ENCODE results near the gene INTS7.

DNA sequence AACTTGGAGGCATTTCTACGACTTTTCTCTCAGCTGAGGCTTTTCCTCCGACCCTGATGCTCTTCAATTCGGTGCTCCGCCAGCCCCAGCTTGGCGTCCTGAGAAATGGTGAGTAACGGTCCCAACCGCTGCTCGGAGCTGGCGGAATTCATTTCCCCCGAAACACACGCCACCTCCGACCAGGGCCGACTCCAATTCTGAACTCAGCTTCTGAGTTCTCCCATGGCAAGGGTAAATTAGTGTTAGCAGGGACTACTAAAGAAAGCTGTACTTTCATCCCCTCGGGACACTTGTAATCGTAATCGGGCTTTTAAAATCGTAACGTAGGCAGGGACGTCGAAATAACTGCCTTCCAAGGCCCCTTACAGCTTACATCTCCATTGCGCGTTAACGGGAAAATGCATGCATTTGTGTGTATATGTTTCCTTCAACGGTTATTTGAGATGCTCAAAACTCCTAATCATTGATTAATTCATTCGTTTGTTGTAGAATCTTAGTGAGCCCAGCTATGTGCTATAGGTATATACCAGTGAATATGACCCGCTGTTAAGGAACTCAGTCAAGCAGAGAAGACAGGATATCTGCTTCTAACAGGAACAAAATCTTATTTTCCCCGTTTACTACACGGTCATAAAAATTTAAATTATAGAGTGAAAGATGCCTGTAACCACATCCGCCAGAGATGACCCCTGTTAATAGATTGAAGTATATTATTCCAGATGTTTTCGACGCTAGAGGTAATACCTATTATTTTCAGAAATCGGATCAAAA, 663 bp upstream of the INTS7 start:
- TF ChIP-seq POLR2AphosphoS5 (IDR thresholded peaks at IDR 0.05; ENCODE audit: low read depth, low read length) = no peak
- TF ChIP-seq, protein P1, sequence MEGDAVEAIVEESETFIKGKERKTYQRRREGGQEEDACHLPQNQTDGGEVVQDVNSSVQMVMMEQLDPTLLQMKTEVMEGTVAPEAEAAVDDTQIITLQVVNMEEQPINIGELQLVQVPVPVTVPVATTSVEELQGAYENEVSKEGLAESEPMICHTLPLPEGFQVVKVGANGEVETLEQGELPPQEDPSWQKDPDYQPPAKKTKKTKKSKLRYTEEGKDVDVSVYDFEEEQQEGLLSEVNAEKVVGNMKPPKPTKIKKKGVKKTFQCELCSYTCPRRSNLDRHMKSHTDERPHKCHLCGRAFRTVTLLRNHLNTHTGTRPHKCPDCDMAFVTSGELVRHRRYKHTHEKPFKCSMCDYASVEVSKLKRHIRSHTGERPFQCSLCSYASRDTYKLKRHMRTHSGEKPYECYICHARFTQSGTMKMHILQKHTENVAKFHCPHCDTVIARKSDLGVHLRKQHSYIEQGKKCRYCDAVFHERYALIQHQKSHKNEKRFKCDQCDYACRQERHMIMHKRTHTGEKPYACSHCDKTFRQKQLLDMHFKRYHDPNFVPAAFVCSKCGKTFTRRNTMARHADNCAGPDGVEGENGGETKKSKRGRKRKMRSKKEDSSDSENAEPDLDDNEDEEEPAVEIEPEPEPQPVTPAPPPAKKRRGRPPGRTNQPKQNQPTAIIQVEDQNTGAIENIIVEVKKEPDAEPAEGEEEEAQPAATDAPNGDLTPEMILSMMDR (IDR thresholded peaks at IDR 0.05) = no peak
- no peak for TF ChIP-seq TCF7L2 (IDR thresholded peaks at IDR 0.05; ENCODE audit: low read depth, low read length)
